Loucy (cell line): ENCODE data around the gene PHPT1.

Experiments used
- H2AFZ ChIP-seq: fragments of 200-600 bp; sonication (generic); 2 replicates; pipeline ENCODE4 v1.6.0; 2016; ENCODE audit warnings: antibody characterized with exemption, mild to moderate bottlenecking, low read length, moderate library complexity
- H3F3A ChIP-seq: fragments of 200-600 bp; 2 replicates; pipeline ENCODE4 v1.6.0; 2016; ENCODE audit warnings: antibody characterized with exemption, low read depth, mild to moderate bottlenecking
- H3K27me3 ChIP-seq: fragments of 200-600 bp; sonication (generic); 2 replicates; pipeline ENCODE4 v1.6.1; 2014; ENCODE audit warnings: low read length, mild to moderate bottlenecking; ENCODE audit not compliant: insufficient read depth, poor library complexity, severe bottlenecking
- H3K36me3 ChIP-seq: fragments of 200-600 bp; sonication (generic); 2 replicates; pipeline ENCODE4 v1.6.1; 2016; ENCODE audit warnings: low read length; ENCODE audit not compliant: insufficient read depth
- H3K4me1 ChIP-seq: fragments of 200-600 bp; sonication (generic); 2 replicates; pipeline ENCODE4 v1.5.1; 2014; ENCODE audit warnings: low read length, mild to moderate bottlenecking; ENCODE audit not compliant: insufficient read depth, poor library complexity, severe bottlenecking
- H3K4me2 ChIP-seq: fragments of 200-600 bp; sonication (generic); 2 replicates; pipeline ENCODE4 v1.6.0; 2014; ENCODE audit warnings: antibody characterized with exemption, low read length, low read depth, mild to moderate bottlenecking; ENCODE audit not compliant: poor library complexity, severe bottlenecking
- H3K4me3 ChIP-seq: fragments of 200-600 bp; sonication (generic); 2 replicates; pipeline ENCODE4 v1.5.1; 2014; ENCODE audit warnings: low read length, mild to moderate bottlenecking, mixed read lengths; ENCODE audit not compliant: poor library complexity, severe bottlenecking
- H3K79me2 ChIP-seq: fragments of 200-600 bp; sonication (generic); 2 replicates; pipeline ENCODE4 v1.6.1; 2014; ENCODE audit warnings: low read length; ENCODE audit not compliant: insufficient read depth
- H3K9ac ChIP-seq: fragments of 200-600 bp; sonication (generic); 2 replicates; pipeline ENCODE4 v1.6.0; 2014; ENCODE audit warnings: mild to moderate bottlenecking, low read depth, low read length, moderate library complexity; ENCODE audit not compliant: poor library complexity, severe bottlenecking
- H3K9me2 ChIP-seq: fragments of 200-600 bp; sonication (generic); replicated peaks from 2 replicates; pipeline ENCODE4 v1.6.1; 2016; ENCODE audit warnings: low read depth, low read length, mixed read lengths
- H3K9me3 ChIP-seq: fragments of 200-600 bp; sonication (generic); 2 replicates; pipeline ENCODE4 v1.6.1; 2014; ENCODE audit warnings: mild to moderate bottlenecking, antibody characterized with exemption, low read length, low read depth; ENCODE audit not compliant: insufficient read depth
- H4K20me1 ChIP-seq: fragments of 200-600 bp; sonication (generic); 2 replicates; pipeline ENCODE4 v1.6.0; 2014; ENCODE audit warnings: antibody characterized with exemption, low read length, mild to moderate bottlenecking; ENCODE audit not compliant: insufficient read depth, poor library complexity, severe bottlenecking
- EZH2phosphoT487 ChIP-seq: fragments of 200-600 bp; IDR thresholded peaks from 2 replicates; pipeline ENCODE4 v1.6.1; 2018; ENCODE audit warnings: antibody characterized with exemption, mild to moderate bottlenecking, moderate library complexity, borderline replicate concordance
- TF ChIP-seq, protein P1 (sequence below): fragments of 200-600 bp; sonication (generic); conservative IDR thresholded peaks from 2 replicates; pipeline ENCODE4 v1.5.1; 2014; ENCODE audit warnings: mild to moderate bottlenecking, antibody characterized with exemption, low read length

Gene PHPT1

GRCh38 chr9:136803551-136804508, 45.4 kb upstream of the PHPT1 start:
- H2AFZ ChIP-seq, result no peak overlapping the region
- peaks cover 21% of the 10 kb centered on the region for H3K4me1 ChIP-seq
- H3K27me3 ChIP-seq, result no peaks in the 10 kb centered on the region
- no peaks in the 10 kb centered on the region for H3F3A ChIP-seq
- H3K79me2 ChIP-seq, result peaks cover 29% of the 10 kb centered on the region
- H4K20me1 ChIP-seq, result peaks cover 15% of the 10 kb centered on the region
- no peak overlapping the region for H3K4me3 ChIP-seq
- H3K9me2 ChIP-seq, result no peaks in the 10 kb centered on the region
- TF ChIP-seq, protein P1, sequence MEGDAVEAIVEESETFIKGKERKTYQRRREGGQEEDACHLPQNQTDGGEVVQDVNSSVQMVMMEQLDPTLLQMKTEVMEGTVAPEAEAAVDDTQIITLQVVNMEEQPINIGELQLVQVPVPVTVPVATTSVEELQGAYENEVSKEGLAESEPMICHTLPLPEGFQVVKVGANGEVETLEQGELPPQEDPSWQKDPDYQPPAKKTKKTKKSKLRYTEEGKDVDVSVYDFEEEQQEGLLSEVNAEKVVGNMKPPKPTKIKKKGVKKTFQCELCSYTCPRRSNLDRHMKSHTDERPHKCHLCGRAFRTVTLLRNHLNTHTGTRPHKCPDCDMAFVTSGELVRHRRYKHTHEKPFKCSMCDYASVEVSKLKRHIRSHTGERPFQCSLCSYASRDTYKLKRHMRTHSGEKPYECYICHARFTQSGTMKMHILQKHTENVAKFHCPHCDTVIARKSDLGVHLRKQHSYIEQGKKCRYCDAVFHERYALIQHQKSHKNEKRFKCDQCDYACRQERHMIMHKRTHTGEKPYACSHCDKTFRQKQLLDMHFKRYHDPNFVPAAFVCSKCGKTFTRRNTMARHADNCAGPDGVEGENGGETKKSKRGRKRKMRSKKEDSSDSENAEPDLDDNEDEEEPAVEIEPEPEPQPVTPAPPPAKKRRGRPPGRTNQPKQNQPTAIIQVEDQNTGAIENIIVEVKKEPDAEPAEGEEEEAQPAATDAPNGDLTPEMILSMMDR, result no peak
- no peak for TF ChIP-seq EZH2phosphoT487
- no peaks in the 10 kb centered on the region for H3K36me3 ChIP-seq
- no peak overlapping the region for H3K9ac ChIP-seq
- no peaks in the 10 kb centered on the region for H3K9me3 ChIP-seq
- no peak overlapping the region for H3K4me2 ChIP-seq

DNA sequence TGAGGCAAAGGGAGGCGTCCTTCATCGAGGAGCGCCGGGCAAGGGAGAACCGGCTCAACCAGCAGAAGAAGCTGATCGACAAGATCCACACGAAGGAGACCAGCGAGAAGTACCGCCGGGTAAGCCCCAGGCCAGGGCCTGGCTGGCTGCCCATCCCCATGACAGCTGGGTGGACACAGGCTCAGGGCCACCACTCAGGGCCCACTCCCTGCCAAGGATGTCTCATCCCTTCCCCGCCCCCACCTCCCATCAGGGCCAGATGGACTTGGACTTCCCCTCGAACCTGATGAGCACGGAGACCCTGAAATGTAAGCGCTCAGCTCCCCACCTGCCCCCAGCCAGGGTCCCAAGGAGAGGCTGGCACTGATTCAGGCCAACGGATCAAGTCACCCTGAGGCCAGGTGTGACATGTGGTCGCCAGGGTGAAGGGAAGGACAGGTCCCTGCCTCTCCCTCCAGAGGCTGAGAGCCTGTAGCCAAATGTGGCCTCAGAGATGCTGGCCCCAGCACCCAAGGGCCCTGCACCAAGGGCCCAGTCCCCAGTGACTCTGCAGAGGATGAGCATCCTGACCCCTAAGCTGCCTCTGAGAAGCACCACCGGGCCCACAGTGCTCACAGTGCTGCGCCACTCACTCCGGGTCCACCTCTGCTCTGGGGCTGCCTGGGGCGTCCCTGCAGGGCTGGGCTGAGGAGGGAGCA, 44.6 kb upstream of the PHPT1 start:
- no peaks in the 10 kb centered on the region for H3K9me3 ChIP-seq
- H3K9ac ChIP-seq, result no peak overlapping the region
- no peaks in the 10 kb centered on the region for H3F3A ChIP-seq
- H3K4me1 ChIP-seq, result peaks cover 29% of the 10 kb centered on the region
- no peaks in the 10 kb centered on the region for H3K9me2 ChIP-seq
- H4K20me1 ChIP-seq, result peaks cover 23% of the 10 kb centered on the region
- no peak overlapping the region for H3K4me3 ChIP-seq
- H3K27me3 ChIP-seq, result no peaks in the 10 kb centered on the region
- H2AFZ ChIP-seq, result no peak overlapping the region
- TF ChIP-seq, protein P1, result no peak
- no peak for TF ChIP-seq EZH2phosphoT487
- H3K4me2 ChIP-seq, result no peak overlapping the region
- H3K36me3 ChIP-seq, result no peaks in the 10 kb centered on the region
- H3K79me2 ChIP-seq, result peaks cover 37% of the 10 kb centered on the region

- Histone ChIP-seq H3K9me3 (no peaks in the 10 kb centered on the region), H3K4me3 (no peak overlapping the region), H3K27me3 (no peaks in the 10 kb centered on the region), H3K9me2 (no peaks in the 10 kb centered on the region), H2AFZ (no peak overlapping the region), H4K20me1 (peaks cover 29% of the 10 kb centered on the region), H3K36me3 (no peaks in the 10 kb centered on the region), H3K9ac (no peak overlapping the region), H3K79me2 (peaks cover 43% of the 10 kb centered on the region), H3K4me2 (no peak overlapping the region), H3F3A (no peaks in the 10 kb centered on the region), H3K4me1 (peaks cover 35% of the 10 kb centered on the region)
- TF ChIP-seq, protein P1, result no peak
- no peak for TF ChIP-seq EZH2phosphoT487
Observed at GRCh38 chr9:136805207-136805740, 43.9 kb upstream of the PHPT1 start.
